GM21825 (cell line): ENCODE measurements around the gene AGAP1.

Experiments
- ATAC-seq: cut with Tn5 transposase; IDR thresholded peaks from one replicate; pipeline ENCODE4 v1.9.1; 2021; ENCODE audit warnings: mild to moderate bottlenecking, moderate library complexity; ENCODE audit not compliant: unreplicated experiment

The AGAP1 gene

GRCh38 chr2:235605312-235606003 is 111.6 kb downstream of the AGAP1 start:
- no peak for ATAC-seq

- ATAC-seq, result no peak
These were observed 112.3 kb downstream of the AGAP1 start for GRCh38 chr2:235606004-235606715.

- ATAC-seq, result no peak
These were observed 113.8 kb downstream of the AGAP1 start for GRCh38 chr2:235607546-235608199.

GRCh38 chr2:235608200-235608887 is 114.5 kb downstream of the AGAP1 start:
- ATAC-seq, result no peak

- ATAC-seq, result no peak
These were observed 115.5 kb downstream of the AGAP1 start for GRCh38 chr2:235609321-235609720.

GRCh38 chr2:235609746-235610145 is 115.9 kb downstream of the AGAP1 start:
- no peak for ATAC-seq

GRCh38 chr2:235610696-235611257 is 116.9 kb downstream of the AGAP1 start:
- ATAC-seq, result no peak

- no peak for ATAC-seq
These were observed 117.5 kb downstream of the AGAP1 start for GRCh38 chr2:235611349-235611748.

GRCh38 chr2:235611756-235612155 is 117.9 kb downstream of the AGAP1 start:
- ATAC-seq, result no peak

GRCh38 chr2:235612181-235612950 is 118.5 kb downstream of the AGAP1 start:
- ATAC-seq, result no peak

- no peak for ATAC-seq
These were observed 119.8 kb downstream of the AGAP1 start for GRCh38 chr2:235613649-235614048.

- ATAC-seq, result no peak
These were observed 120.5 kb downstream of the AGAP1 start for GRCh38 chr2:235614176-235614860.

GRCh38 chr2:235614900-235615712 is 121.3 kb downstream of the AGAP1 start:
- ATAC-seq, result no peak

GRCh38 chr2:235616885-235617284 is 123.0 kb downstream of the AGAP1 start:
- no peak for ATAC-seq

GRCh38 chr2:235618039-235618438 is 124.2 kb downstream of the AGAP1 start:
- ATAC-seq, result no peak

- ATAC-seq, result no peak
These were observed 125.7 kb downstream of the AGAP1 start for GRCh38 chr2:235619544-235619943.

- ATAC-seq, result no peak
These were observed 127.9 kb downstream of the AGAP1 start for GRCh38 chr2:235621736-235622135.

- no peak for ATAC-seq
These were observed 129.3 kb downstream of the AGAP1 start for GRCh38 chr2:235623111-235623510.

- ATAC-seq, result no peak
These were observed 129.9 kb downstream of the AGAP1 start for GRCh38 chr2:235623752-235624151.
